RCC 7860 (cell line): Measurements from ENCODE around the gene ZMYND8.
A peak's percentile ranks its signal among the peaks of the same experiment; 100 is the strongest.
"Not testable (repeated sequence)": the region's sequence is repeated elsewhere in the genome, so short reads cannot be mapped to it uniquely, and the experiment has no call there.

ENCODE experiments used
- DNase-seq: peaks from one replicate; pipeline ENCODE4 v3.0.0-alpha.2; 2015; ENCODE audit warnings: low spot score
- FAIRE-seq: peaks from 2 replicates; lab custom pipeline; 2012; peaks lifted over from hg19 to GRCh38; lab: Jason Lieb, UNC

ZMYND8 gene

GRCh38 chr20:47211036-47211435 lies 145.5 kb downstream of the ZMYND8 start:
- FAIRE-seq (no peak), DNase-seq (no peak)

- FAIRE-seq: no peak
These were observed 146.0 kb downstream of the ZMYND8 start for GRCh38 chr20:47210470-47210869.

GRCh38 chr20:47209982-47210381 lies 146.5 kb downstream of the ZMYND8 start:
- FAIRE-seq (no peak), DNase-seq (no peak)

More at GRCh38 chr20:47210470-47210869, 146.0 kb downstream of the ZMYND8 start:
- DNase-seq: no peak

- DNase-seq (no peak), FAIRE-seq (no peak)
These were observed 147.8 kb downstream of the ZMYND8 start for GRCh38 chr20:47208534-47209174.

GRCh38 chr20:47206962-47207641 lies 149.4 kb downstream of the ZMYND8 start:
- DNase-seq (no peak), FAIRE-seq (no peak)

GRCh38 chr20:47206552-47206951 lies 149.9 kb downstream of the ZMYND8 start:
- not testable (repeated sequence) for FAIRE-seq, DNase-seq

- DNase-seq (peak; percentile 65), FAIRE-seq (no peak)
These were observed 150.8 kb downstream of the ZMYND8 start for GRCh38 chr20:47205577-47206123.

- not testable (repeated sequence) for FAIRE-seq, DNase-seq
These were observed 151.7 kb downstream of the ZMYND8 start for GRCh38 chr20:47204850-47205122.

- FAIRE-seq (peak; percentile 44), DNase-seq (peak; percentile 74)
These were observed 152.3 kb downstream of the ZMYND8 start for GRCh38 chr20:47204008-47204849.

GRCh38 chr20:47202733-47203667 lies 153.5 kb downstream of the ZMYND8 start:
- DNase-seq (no peak), FAIRE-seq (no peak)

GRCh38 chr20:47201074-47201730 lies 155.3 kb downstream of the ZMYND8 start:
- DNase-seq (no peak), FAIRE-seq (no peak)

- no peak for FAIRE-seq
- DNase-seq: no peak
These were observed 157.4 kb downstream of the ZMYND8 start for GRCh38 chr20:47198996-47199552.

- FAIRE-seq: no peak
These were observed 158.2 kb downstream of the ZMYND8 start for GRCh38 chr20:47198254-47198671.

GRCh38 chr20:47196091-47197081 lies 160.1 kb downstream of the ZMYND8 start:
- FAIRE-seq (no peak), DNase-seq (peak; percentile 31)

More at GRCh38 chr20:47198254-47198671, 158.2 kb downstream of the ZMYND8 start:
- peak; percentile 33 for DNase-seq

GRCh38 chr20:47195573-47195972 lies 160.9 kb downstream of the ZMYND8 start:
- FAIRE-seq: no peak
- no peak for DNase-seq

GRCh38 chr20:47191956-47192355 lies 164.5 kb downstream of the ZMYND8 start:
- FAIRE-seq: no peak
- DNase-seq: no peak

- DNase-seq: peak; percentile 72
- FAIRE-seq: peak; percentile 75
These were observed 165.3 kb downstream of the ZMYND8 start for GRCh38 chr20:47191074-47191673.

- no peak for FAIRE-seq
- no peak for DNase-seq
These were observed 167.4 kb downstream of the ZMYND8 start for GRCh38 chr20:47189060-47189459.
